Fibroblast of lung (primary cell): ENCODE results near the gene MAPKAPK2.

Source experiments
- EZH2 ChIP-seq: IDR thresholded peaks from 2 replicates; pipeline ENCODE4 v1.5.1; 2012; ENCODE audit warnings: low read length, control low read depth, mild to moderate bottlenecking; ENCODE audit errors: missing control alignments
- TF ChIP-seq, protein P1 (sequence below), 2 donors: IDR thresholded peaks in 1 of 2; conservative IDR thresholded peaks in 1 of 2; 1 replicate in 1 of 2; 2 replicates in 1 of 2; pipeline ENCODE4 v1.5.1; 2011 to 2012; ENCODE audit warnings: low read length in 2 of 2, control low read depth in 1 of 2, inconsistent platforms in 1 of 2, low read depth in 1 of 2, mild to moderate bottlenecking in 1 of 2

DNA sequence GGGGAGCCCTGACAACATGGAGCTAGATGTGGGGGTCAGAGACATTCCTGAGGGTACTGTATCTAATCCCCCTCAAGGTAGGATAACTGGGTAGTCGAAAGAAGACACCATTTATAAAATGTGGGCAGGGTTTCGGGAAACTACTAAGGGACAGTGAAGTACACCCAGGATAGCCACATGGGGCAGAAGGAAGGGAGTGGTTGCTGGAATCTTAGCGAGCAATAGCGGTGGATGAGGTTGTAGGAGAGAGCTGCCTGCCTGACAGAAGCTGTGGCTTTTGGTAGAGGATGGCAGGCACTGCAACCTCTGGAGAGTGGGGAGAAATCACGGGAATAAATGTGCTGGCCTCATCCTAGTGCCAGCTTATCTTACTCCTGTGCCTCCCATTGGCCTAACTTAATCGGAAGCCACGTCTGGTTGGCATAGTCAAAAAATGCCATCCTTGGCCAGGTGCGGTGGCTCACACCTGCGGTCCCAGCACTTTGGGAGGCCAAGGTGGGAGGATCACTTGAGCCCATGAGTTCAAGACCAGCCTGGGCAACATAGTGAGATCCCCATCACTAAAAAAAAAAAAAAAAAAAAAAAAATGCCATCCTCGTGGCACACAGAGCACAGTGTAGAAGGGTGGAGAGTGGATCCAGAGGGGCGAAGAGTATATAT lies 23.4 kb upstream of the MAPKAPK2 start:
- TF ChIP-seq, protein P1, sequence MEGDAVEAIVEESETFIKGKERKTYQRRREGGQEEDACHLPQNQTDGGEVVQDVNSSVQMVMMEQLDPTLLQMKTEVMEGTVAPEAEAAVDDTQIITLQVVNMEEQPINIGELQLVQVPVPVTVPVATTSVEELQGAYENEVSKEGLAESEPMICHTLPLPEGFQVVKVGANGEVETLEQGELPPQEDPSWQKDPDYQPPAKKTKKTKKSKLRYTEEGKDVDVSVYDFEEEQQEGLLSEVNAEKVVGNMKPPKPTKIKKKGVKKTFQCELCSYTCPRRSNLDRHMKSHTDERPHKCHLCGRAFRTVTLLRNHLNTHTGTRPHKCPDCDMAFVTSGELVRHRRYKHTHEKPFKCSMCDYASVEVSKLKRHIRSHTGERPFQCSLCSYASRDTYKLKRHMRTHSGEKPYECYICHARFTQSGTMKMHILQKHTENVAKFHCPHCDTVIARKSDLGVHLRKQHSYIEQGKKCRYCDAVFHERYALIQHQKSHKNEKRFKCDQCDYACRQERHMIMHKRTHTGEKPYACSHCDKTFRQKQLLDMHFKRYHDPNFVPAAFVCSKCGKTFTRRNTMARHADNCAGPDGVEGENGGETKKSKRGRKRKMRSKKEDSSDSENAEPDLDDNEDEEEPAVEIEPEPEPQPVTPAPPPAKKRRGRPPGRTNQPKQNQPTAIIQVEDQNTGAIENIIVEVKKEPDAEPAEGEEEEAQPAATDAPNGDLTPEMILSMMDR (conservative IDR thresholded peaks at IDR 0.05 in 1 of 2, IDR thresholded peaks at IDR 0.05 in 1 of 2; ENCODE audit: low read depth in 1 of 2, low read length in 2 of 2): no peak
- no peak for TF ChIP-seq EZH2
